ENCODE results near the gene PTPRN2. TPM values are rescaled to one million over a fixed set of nuclear protein-coding genes. Genes with fewer than 3 reads are reported as not detected.

PTPRN2 gene
- total and polyA plus RNA-seq, 2 donors (not counting 3 experiments of a cell fraction or from before 2014, with no cell fraction given): 0.62 to 0.88 TPM

DNA sequence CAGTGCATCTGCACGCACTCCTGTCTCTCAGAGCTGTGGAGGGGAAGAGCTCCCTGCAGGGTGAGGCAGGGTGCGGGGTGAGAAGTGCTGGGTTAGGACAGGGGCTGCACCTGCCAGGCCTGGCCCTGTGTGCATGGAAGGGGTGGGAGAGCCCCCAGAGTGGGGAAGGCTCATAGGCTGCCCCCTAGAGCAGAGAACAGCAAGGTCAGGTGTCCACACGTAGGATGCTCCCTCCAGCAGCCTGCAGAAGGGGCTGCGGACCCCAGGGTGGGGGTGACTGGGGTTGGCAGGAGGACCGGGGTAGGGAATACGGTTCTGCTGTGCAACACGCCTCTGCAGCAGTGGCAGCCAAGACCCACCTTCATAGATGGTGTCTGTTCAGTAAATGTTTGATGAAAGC, 208.6 kb downstream of the PTPRN2 start:
- Histone ChIP-seq H3K36me3 (ENCODE audit: control insufficient read depth in 2 of 2, extremely low read depth in 1 of 2, insufficient read depth in 2 of 2, low read length in 2 of 2) (no peaks in the 10 kb centered on the region), H3K27ac (ENCODE audit: insufficient read depth, low read depth, low read length) (no peak overlapping the region), H2AFZ (ENCODE audit: low read depth, low read length) (no peak overlapping the region), H3K9ac (replicated peaks; ENCODE audit: extremely low read depth, insufficient read depth, low read length) (no peak overlapping the region), H4K20me1 (replicated peaks; ENCODE audit: control insufficient read depth, extremely low read depth, insufficient read depth, low read length) (no peaks in the 10 kb centered on the region), H3K27me3 (ENCODE audit: control insufficient read depth in 2 of 2, insufficient read depth in 2 of 2, low read length in 2 of 2) (no peaks in the 10 kb centered on the region), H3K4me1 (ENCODE audit: control insufficient read depth, extremely low read depth, insufficient read depth, low read length) (no peaks in the 10 kb centered on the region), H3K79me2 (ENCODE audit: control insufficient read depth, insufficient read depth, low read length) (no peaks in the 10 kb centered on the region), H3K9me1 (replicated peaks; ENCODE audit: control insufficient read depth, extremely low read depth, insufficient read depth, low read length) (no peaks in the 10 kb centered on the region), H3K4me3 (replicated peaks in 1 of 3; ENCODE audit: insufficient read depth in 1 of 3, low read depth in 1 of 3, low read length in 3 of 3) (no peak overlapping the region), H3K4me2 (ENCODE audit: insufficient read depth, low read length) (no peak overlapping the region), H3K9me3 (replicated peaks; ENCODE audit: control insufficient read depth, insufficient read depth, low read length) (peaks cover 4% of the 10 kb centered on the region)
- ChIA-PET POLR2A (no interaction called here), CTCF (no interaction called here)
- BruUV-seq (replicated peaks): no TSS peak
- FAIRE-seq: no peak
- dilution Hi-C loops (cut with MboI; ENCODE audit: extremely low pct_ligation_motif_present, low sequenced_read_pairs): no loop called here
- TF ChIP-seq POLR2AphosphoS5 (IDR thresholded peaks at IDR 0.05; ENCODE audit: insufficient read depth, low read depth, low read length): no peak
- TF ChIP-seq, protein P1, sequence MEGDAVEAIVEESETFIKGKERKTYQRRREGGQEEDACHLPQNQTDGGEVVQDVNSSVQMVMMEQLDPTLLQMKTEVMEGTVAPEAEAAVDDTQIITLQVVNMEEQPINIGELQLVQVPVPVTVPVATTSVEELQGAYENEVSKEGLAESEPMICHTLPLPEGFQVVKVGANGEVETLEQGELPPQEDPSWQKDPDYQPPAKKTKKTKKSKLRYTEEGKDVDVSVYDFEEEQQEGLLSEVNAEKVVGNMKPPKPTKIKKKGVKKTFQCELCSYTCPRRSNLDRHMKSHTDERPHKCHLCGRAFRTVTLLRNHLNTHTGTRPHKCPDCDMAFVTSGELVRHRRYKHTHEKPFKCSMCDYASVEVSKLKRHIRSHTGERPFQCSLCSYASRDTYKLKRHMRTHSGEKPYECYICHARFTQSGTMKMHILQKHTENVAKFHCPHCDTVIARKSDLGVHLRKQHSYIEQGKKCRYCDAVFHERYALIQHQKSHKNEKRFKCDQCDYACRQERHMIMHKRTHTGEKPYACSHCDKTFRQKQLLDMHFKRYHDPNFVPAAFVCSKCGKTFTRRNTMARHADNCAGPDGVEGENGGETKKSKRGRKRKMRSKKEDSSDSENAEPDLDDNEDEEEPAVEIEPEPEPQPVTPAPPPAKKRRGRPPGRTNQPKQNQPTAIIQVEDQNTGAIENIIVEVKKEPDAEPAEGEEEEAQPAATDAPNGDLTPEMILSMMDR (IDR thresholded peaks at IDR 0.05; ENCODE audit: extremely low read depth in 1 of 2, insufficient read depth in 1 of 2, low read depth in 1 of 2, low read length in 2 of 2): no peak
- no peak for TF ChIP-seq JUN (IDR thresholded peaks at IDR 0.05; ENCODE audit: borderline replicate concordance, insufficient read depth, insufficient read length, low read depth)
- no peak for TF ChIP-seq FOS (IDR thresholded peaks at IDR 0.05; ENCODE audit: borderline replicate concordance, insufficient read depth, low read length)
- no peak for TF ChIP-seq GATA2 (IDR thresholded peaks at IDR 0.05; ENCODE audit: insufficient read depth, insufficient read length, low read depth, low read length)
- TF ChIP-seq EZH2 (IDR thresholded peaks at IDR 0.05; ENCODE audit: borderline replicate concordance, low read depth, low read length, severe bottlenecking): no peak
- TF ChIP-seq MYC (IDR thresholded peaks at IDR 0.05; ENCODE audit: low read depth, low read length): no peak
- TF ChIP-seq, protein P2, sequence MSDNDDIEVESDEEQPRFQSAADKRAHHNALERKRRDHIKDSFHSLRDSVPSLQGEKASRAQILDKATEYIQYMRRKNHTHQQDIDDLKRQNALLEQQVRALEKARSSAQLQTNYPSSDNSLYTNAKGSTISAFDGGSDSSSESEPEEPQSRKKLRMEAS (IDR thresholded peaks at IDR 0.05; ENCODE audit: insufficient read depth, insufficient read length): no peak
- TF ChIP-seq POLR2A (IDR thresholded peaks at IDR 0.05; ENCODE audit: low read depth, low read length): no peak
- DNase-seq (ENCODE audit: low read depth, low spot score): no peak
- intact Hi-C loops (cut with micrococcal nuclease): no loop called here

Data from endothelial cell of umbilical vein (primary cell).